NB4 (cell line): ENCODE results near the gene VPS13C.

ENCODE experiments used
- CTCF ChIP-seq: IDR thresholded peaks from one replicate; pipeline ENCODE4 v1.5.1; 2012; ENCODE audit warnings: low read depth, low read length
- MYC ChIP-seq: IDR thresholded peaks from 2 replicates; pipeline ENCODE4 v1.6.1; 2011; ENCODE audit warnings: low read depth, low read length
- POLR2A ChIP-seq: IDR thresholded peaks from 2 replicates; pipeline ENCODE4 v1.6.1; 2011; ENCODE audit warnings: mild to moderate bottlenecking; ENCODE audit not compliant: insufficient read length; ENCODE audit errors: extremely low read depth

- TF ChIP-seq CTCF (no peak), POLR2A (no peak), MYC (no peak)
Observed at GRCh38 chr15:61890106-61890505, 170.1 kb downstream of the VPS13C start.
